SK-N-SH (cell line): ENCODE measurements around the gene CDC45. TPM values are rescaled to one million over a fixed set of nuclear protein-coding genes. Genes with fewer than 3 reads are reported as not detected.

Experiments
- CTCF ChIA-PET: fragments of 300-600, 350-600 bp; formaldehyde crosslinking; extraction: SDS; loops from one replicate; lab custom pipeline; 2021; lab: Yijun Ruan, JAX
- POLR2A ChIA-PET: fragments of 350-600 bp; sonication (Branson Sonifier 250); formaldehyde crosslinking; extraction: SDS; loops from one replicate; lab custom pipeline; 2020; ENCODE audit warnings: antibody characterized with exemption, inconsistent platforms; lab: Yijun Ruan, JAX
- DNase-seq: peaks from one replicate; pipeline ENCODE4 v3.0.0; 2012
- H2AFZ ChIP-seq: fragments of 200-600 bp; sonication (generic); 2 replicates; pipeline ENCODE4 v1.8.1; 2016; ENCODE audit warnings: antibody characterized with exemption, mild to moderate bottlenecking, low read depth
- H3F3A ChIP-seq: fragments of 200-600 bp; sonication (generic); replicated peaks from 2 replicates; pipeline ENCODE3; 2016; ENCODE audit warnings: antibody characterized with exemption, mild to moderate bottlenecking; ENCODE audit not compliant: insufficient read depth
- H3K27ac ChIP-seq, 2 experiments: fragments of 200-500 bp in 1 of 2; fragments of 200-600 bp in 1 of 2; sonication (Bioruptor generic) in 1 of 2; sonication (generic), shearing (Covaris generic) in 1 of 2; 2 replicates each; pipeline versions ENCODE4 v1.5.1 to v1.6.1; 2014 to 2016; ENCODE audit warnings: low read depth in 2 of 2, inconsistent platforms in 1 of 2, low read length in 1 of 2, mild to moderate bottlenecking in 1 of 2, mixed read lengths in 1 of 2
- H3K27me3 ChIP-seq: fragments of 200-600 bp; sonication (generic), shearing (Covaris generic); 2 replicates; pipeline ENCODE4 v1.6.1; 2016; ENCODE audit warnings: mixed run types; ENCODE audit not compliant: insufficient read depth
- H3K36me3 ChIP-seq, 2 experiments: fragments of 200-500 bp in 1 of 2; fragments of 200-600 bp in 1 of 2; sonication (Bioruptor generic) in 1 of 2; sonication (generic) in 1 of 2; replicated peaks in 1 of 2; 2 replicates each; pipeline versions ENCODE3 to v1.5.1; 2014 to 2016; ENCODE audit warnings: low read length in 1 of 2, mild to moderate bottlenecking in 1 of 2; ENCODE audit not compliant: insufficient read depth in 2 of 2, control insufficient read depth in 1 of 2
- H3K4me1 ChIP-seq, 2 experiments: fragments of 200-500 bp in 1 of 2; fragments of 200-600 bp in 1 of 2; sonication (Bioruptor generic) in 1 of 2; sonication (generic), shearing (Covaris generic) in 1 of 2; 2 replicates each; pipeline versions ENCODE4 v1.5.1 to v1.6.1; 2014 to 2016; ENCODE audit warnings: low read depth in 1 of 2, low read length in 1 of 2, mixed run types in 1 of 2; ENCODE audit not compliant: insufficient read depth in 2 of 2, control insufficient read depth in 1 of 2
- H3K4me2 ChIP-seq: fragments of 200-600 bp; sonication (generic), shearing (Covaris generic); 2 replicates; pipeline ENCODE4 v1.6.1; 2017; ENCODE audit warnings: mixed run types
- H3K4me3 ChIP-seq, 2 experiments: fragments of 200-500 bp in 1 of 2; fragments of 200-600 bp in 1 of 2; sonication (Bioruptor generic) in 1 of 2; sonication (generic), shearing (Covaris generic) in 1 of 2; 2 replicates each; pipeline versions ENCODE4 v1.5.1 to v1.8.1; 2014 to 2016; ENCODE audit warnings: low read depth in 2 of 2, inconsistent platforms in 1 of 2, low read length in 1 of 2, mild to moderate bottlenecking in 1 of 2, mixed read lengths in 1 of 2, moderate library complexity in 1 of 2
- H3K79me2 ChIP-seq: fragments of 200-600 bp; sonication (generic); 2 replicates; pipeline ENCODE4 v1.8.1; 2017; ENCODE audit warnings: mild to moderate bottlenecking; ENCODE audit not compliant: insufficient read depth
- H3K9ac ChIP-seq: fragments of 200-600 bp; sonication (generic); 2 replicates; pipeline ENCODE4 v1.6.1; 2017; ENCODE audit warnings: mixed run types
- H3K9me2 ChIP-seq: fragments of 200-600 bp; sonication (generic); 2 replicates; pipeline ENCODE4 v1.6.1; 2017; ENCODE audit warnings: mixed run types
- H3K9me3 ChIP-seq: fragments of 200-600 bp; sonication (generic); 2 replicates; pipeline ENCODE4 v1.6.1; 2017; ENCODE audit warnings: mixed run types, mild to moderate bottlenecking, moderate library complexity
- H4K20me1 ChIP-seq: fragments of 200-600 bp; sonication (generic); 2 replicates; pipeline ENCODE4 v1.6.1; 2017; ENCODE audit warnings: mild to moderate bottlenecking, mixed run types; ENCODE audit not compliant: insufficient read depth
- EP300 ChIP-seq, 2 experiments: IDR thresholded peaks; 2 replicates each; pipeline versions ENCODE4 v1.4.0 to v1.6.1; 2012; ENCODE audit warnings: borderline replicate concordance in 1 of 2, low read depth in 1 of 2, low read length in 1 of 2
- GABPA ChIP-seq: IDR thresholded peaks from 2 replicates; pipeline ENCODE4 v1.4.0; 2012; ENCODE audit warnings: low read depth, mild to moderate bottlenecking
- RAD21 ChIP-seq: IDR thresholded peaks from 2 replicates; pipeline ENCODE4 v1.6.1; 2012; ENCODE audit warnings: mild to moderate bottlenecking, low read length
- RXRA ChIP-seq: IDR thresholded peaks from 2 replicates; pipeline ENCODE4 v1.4.0; 2012; ENCODE audit warnings: low read depth, mild to moderate bottlenecking, borderline replicate concordance
- TAF1 ChIP-seq: IDR thresholded peaks from 2 replicates; pipeline ENCODE4 v1.6.1; 2012; ENCODE audit warnings: low read depth, mild to moderate bottlenecking, low read length, moderate library complexity, borderline replicate concordance
- YY1 ChIP-seq: IDR thresholded peaks from 2 replicates; pipeline ENCODE4 v1.4.0; 2012; ENCODE audit warnings: low read depth, mild to moderate bottlenecking
- whole genome bisulfite sequencing: methylation state at CpG from one replicate; pipeline ENCODE4 v1.1.6; 2017; ENCODE audit warnings: low lambda C conversion rate; 5-methylcytosine and 5-hydroxymethylcytosine counted together
- polyA plus RNA-seq, 3 experiments: library from polyadenylated mRNA; depleted of rRNA; stranded (reverse); fragments of >200 nt; gene quantifications; 2 replicates each; pipeline ENCODE4 v1.2.3, GENCODE V29; 2012
- TF ChIP-seq, protein P1 (sequence below): fragments of 200-600 bp; sonication (generic); IDR thresholded peaks from 2 replicates; pipeline ENCODE4 v1.6.1; 2017; ENCODE audit warnings: antibody characterized with exemption, mild to moderate bottlenecking, moderate library complexity

Gene CDC45
- polyA plus RNA-seq, 1 of the 3 experiments (the other 2 are of a cell fraction), result 23.6 TPM

DNA sequence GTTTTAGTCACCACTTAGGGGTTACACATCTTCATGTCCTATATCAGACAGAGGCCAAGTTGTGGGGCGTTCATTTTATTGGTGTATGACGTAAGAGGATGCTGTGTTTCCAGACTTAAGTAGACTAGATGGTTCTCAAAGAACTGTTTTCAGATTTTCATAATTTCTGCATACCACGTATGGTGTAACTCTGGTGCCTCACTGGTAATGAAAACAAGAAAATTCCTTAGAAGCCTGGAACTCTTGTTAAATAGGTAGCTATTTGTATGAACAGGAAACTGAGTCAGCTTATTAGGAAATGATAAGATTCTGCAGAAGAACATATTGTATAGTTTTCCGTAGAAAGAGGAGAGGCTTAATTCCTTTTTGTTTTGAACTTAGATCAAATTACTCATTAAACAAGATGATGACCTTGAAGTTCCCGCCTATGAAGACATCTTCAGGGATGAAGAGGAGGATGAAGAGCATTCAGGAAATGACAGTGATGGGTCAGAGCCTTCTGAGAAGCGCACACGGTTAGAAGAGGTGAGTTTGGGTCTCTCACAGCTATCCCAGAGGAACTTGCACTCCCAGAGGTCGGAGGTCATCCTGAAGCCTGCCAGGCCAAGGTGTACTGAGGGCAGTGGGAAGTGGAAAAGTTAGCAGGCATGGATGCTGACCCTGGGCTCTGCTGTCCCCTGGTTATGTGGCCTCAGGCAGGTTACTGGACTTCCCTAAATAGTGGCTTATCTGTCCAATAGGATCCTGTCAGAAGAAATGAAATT, 3.9 kb downstream of the CDC45 start:
- Histone ChIP-seq H3K4me2 (no peak overlapping the region), H3K36me3 (peaks cover 14% of the 10 kb centered on the region in 2 experiments), H3K27me3 (no peaks in the 10 kb centered on the region), H3K4me1 (peaks cover 0 to 8% of the 10 kb centered on the region in 2 experiments; a peak in 3 of 4 replicates), H3K9me2 (no peaks in the 10 kb centered on the region), H3K4me3 (no peak overlapping the region), H4K20me1 (peaks cover 3% of the 10 kb centered on the region; the same call in 1 of the 2 replicates), H2AFZ (no peak overlapping the region), H3K9ac (no peak overlapping the region), H3K79me2 (peaks cover 28% of the 10 kb centered on the region), H3K9me3 (no peaks in the 10 kb centered on the region), H3F3A (peaks cover 4% of the 10 kb centered on the region), H3K27ac (no peak overlapping the region)
- ChIA-PET CTCF (interaction anchor here (0.7 to 2.2 kb wide), 2 partner anchors 10 to 146 kb away, joined by 3 to 10 read pairs; no protein-coding TSS in a partner anchor), POLR2A (no interaction called here)
- 81% methylated on average over 8 of the region's 8 CpGs for WGBS
- DNase-seq, result no peak
- no peak for TF ChIP-seq RAD21

DNA sequence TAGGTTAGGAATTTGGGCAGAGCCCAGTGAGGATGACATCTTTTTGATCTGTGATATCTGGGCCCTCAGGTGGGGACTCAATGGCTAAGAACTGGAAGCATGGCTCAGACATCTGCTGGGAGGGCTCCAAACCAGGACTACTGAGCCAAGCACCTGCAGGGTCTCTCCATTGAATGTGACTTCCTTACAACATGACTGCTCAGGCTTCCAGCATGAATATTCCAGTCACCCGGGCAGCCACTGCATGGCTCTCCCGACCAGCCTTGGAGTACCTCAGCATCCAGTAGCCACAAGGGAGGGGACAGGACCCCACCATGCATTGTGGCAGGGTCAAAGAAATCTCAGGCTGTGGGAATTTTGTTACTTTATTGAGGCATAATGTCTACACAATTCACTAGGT, 8.6 kb downstream of the CDC45 start:
- Histone ChIP-seq H3K4me1 (no peaks in the 10 kb centered on the region), H3K4me3 (no peak overlapping the region), H3K79me2 (no peaks in the 10 kb centered on the region), H3F3A (peaks cover 7% of the 10 kb centered on the region), H3K9ac (no peak overlapping the region), H3K9me3 (no peaks in the 10 kb centered on the region), H2AFZ (no peak overlapping the region), H3K36me3 (peaks cover 14 to 16% of the 10 kb centered on the region in 2 experiments), H3K27ac (no peak overlapping the region), H3K9me2 (no peaks in the 10 kb centered on the region), H4K20me1 (peaks cover 3% of the 10 kb centered on the region; the same call in 1 of the 2 replicates), H3K27me3 (no peaks in the 10 kb centered on the region), H3K4me2 (no peak overlapping the region)
- CTCF ChIA-PET, result interaction anchor here (0.6 to 3.9 kb wide), 4 partner anchors 9 to 177 kb away, joined by 3 to 43 read pairs (median 3); partner anchors contain the start of genes CDC45 and UFD1
- WGBS, result no CpG with 5 or more reads among the region's 2 CpGs
- no peak for TF ChIP-seq RXRA
- no peak for TF ChIP-seq YY1
- no peak for TF ChIP-seq EP300 (IDR thresholded peaks at IDR 0.05; ENCODE audit: borderline replicate concordance in 1 of 2, low read depth in 1 of 2, low read length in 1 of 2)
- no peak for TF ChIP-seq GABPA
- DNase-seq, result no peak
- POLR2A ChIA-PET, result no interaction called here

DNA sequence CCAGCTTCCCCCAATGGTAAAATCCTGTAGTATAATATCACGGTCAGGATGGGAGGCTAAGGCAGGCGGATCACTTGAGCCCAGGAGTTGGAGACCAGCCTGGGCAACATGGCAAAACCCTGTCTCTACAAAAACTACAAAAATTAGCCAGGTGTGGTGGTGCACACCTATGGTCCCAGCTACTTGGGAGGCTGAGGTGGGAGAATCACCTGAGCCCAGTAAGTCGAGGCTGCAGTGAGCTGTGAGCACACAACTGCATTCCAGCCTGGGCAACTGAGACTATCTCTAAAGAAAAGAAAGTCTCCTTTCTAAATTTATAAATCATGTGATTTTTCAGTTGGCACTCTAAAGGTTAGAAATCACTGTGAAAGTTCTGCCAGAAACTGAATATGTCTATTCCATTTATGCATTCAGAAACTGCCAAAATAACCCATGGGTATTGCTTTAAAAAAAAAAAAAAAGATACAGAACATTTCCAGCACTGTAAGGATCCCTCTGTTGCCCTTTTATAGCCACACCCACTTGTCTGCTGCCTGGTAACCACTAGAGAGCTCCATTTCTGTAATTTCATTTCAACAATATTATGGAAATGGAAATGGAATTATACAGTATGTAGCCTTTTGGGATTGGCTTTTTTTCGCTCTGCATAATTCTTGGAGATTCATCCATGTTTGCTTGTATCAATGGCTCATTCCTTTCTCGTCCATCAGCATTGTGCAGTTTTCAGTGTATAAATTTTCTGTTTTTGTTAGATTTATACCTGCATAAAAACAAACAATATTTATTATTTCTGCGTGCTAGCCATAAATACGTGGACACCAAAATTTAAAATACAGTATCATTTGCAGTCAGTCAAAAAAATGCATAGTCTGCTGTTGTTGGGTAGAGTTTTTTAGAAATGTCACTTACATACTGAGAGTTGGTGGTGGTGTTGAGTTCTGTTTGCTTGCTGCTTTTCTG, 9.4 kb downstream of the CDC45 start:
- H3K27me3 ChIP-seq, result no peaks in the 10 kb centered on the region
- peaks cover 10 to 14% of the 10 kb centered on the region in 2 experiments for H3K36me3 ChIP-seq
- peaks cover 3% of the 10 kb centered on the region; the same call in 1 of the 2 replicates for H4K20me1 ChIP-seq
- H3K79me2 ChIP-seq, result no peaks in the 10 kb centered on the region
- peak; percentile 57 for DNase-seq
- H3K9me3 ChIP-seq, result no peaks in the 10 kb centered on the region
- CTCF ChIA-PET, result interaction anchor here (0.6 to 3.9 kb wide), 7 partner anchors 10 to 478 kb away, joined by 3 to 43 read pairs (median 3); partner anchors contain the start of genes CDC45 and UFD1
- no peak overlapping the region for H3K4me2 ChIP-seq
- 0 out of 2 replicates have a peak overlapping the region, but pooled peaks have one; percentile 48 for H2AFZ ChIP-seq
- no peak overlapping the region for H3K4me3 ChIP-seq
- POLR2A ChIA-PET, result interaction anchor here (0.6 to 0.9 kb wide), 2 partner anchors 10 to 42 kb away, joined by 4 to 11 read pairs; partner anchors contain the start of gene CDC45
- H3K9me2 ChIP-seq, result no peaks in the 10 kb centered on the region
- no peak overlapping the region for H3K27ac ChIP-seq
- 95% methylated on average over 7 of the region's 7 CpGs for WGBS
- H3K4me1 ChIP-seq, result no peaks in the 10 kb centered on the region
- H3F3A ChIP-seq, result peaks cover 3% of the 10 kb centered on the region
- peak; percentile 45; the same call in 1 of the 2 replicates for TF ChIP-seq RAD21
- TF ChIP-seq, protein P1, sequence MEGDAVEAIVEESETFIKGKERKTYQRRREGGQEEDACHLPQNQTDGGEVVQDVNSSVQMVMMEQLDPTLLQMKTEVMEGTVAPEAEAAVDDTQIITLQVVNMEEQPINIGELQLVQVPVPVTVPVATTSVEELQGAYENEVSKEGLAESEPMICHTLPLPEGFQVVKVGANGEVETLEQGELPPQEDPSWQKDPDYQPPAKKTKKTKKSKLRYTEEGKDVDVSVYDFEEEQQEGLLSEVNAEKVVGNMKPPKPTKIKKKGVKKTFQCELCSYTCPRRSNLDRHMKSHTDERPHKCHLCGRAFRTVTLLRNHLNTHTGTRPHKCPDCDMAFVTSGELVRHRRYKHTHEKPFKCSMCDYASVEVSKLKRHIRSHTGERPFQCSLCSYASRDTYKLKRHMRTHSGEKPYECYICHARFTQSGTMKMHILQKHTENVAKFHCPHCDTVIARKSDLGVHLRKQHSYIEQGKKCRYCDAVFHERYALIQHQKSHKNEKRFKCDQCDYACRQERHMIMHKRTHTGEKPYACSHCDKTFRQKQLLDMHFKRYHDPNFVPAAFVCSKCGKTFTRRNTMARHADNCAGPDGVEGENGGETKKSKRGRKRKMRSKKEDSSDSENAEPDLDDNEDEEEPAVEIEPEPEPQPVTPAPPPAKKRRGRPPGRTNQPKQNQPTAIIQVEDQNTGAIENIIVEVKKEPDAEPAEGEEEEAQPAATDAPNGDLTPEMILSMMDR, result peak; percentile 35
- no peak for TF ChIP-seq TAF1
- no peak overlapping the region for H3K9ac ChIP-seq
